Ureter (tissue), 1 donor: ENCODE data around the gene TAS2R1. TPM values are rescaled to one million over a fixed set of nuclear protein-coding genes. Genes with fewer than 3 reads are reported as not detected.
A peak's percentile ranks its signal among the peaks of the same experiment; 100 is the strongest.

Source experiments
- DNase-seq: peaks from one replicate; pipeline ENCODE4 v3.0.0-alpha.2; 2020; ENCODE audit warnings: low spot score
- total RNA-seq: library from RNA; stranded (reverse); gene quantifications from one replicate; pipeline ENCODE4 v1.2.4, GENCODE V29; 2023
- donor health status: DM: yes; HTN: yes; CAD: no.

The TAS2R1 gene, protein sequence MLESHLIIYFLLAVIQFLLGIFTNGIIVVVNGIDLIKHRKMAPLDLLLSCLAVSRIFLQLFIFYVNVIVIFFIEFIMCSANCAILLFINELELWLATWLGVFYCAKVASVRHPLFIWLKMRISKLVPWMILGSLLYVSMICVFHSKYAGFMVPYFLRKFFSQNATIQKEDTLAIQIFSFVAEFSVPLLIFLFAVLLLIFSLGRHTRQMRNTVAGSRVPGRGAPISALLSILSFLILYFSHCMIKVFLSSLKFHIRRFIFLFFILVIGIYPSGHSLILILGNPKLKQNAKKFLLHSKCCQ
- total RNA-seq, result not detected

- DNase-seq, result no peak
These were observed at the start of gene TAS2R1 for GRCh38 chr5:9630251-9630650. TAS2R1 (minus strand) TSS chr5:9630351; CDS start chr5:9630032, 319 bp downstream.

- DNase-seq, result no peak
These were observed 40.2 kb upstream of the TAS2R1 start for GRCh38 chr5:9670371-9670770.

DNA sequence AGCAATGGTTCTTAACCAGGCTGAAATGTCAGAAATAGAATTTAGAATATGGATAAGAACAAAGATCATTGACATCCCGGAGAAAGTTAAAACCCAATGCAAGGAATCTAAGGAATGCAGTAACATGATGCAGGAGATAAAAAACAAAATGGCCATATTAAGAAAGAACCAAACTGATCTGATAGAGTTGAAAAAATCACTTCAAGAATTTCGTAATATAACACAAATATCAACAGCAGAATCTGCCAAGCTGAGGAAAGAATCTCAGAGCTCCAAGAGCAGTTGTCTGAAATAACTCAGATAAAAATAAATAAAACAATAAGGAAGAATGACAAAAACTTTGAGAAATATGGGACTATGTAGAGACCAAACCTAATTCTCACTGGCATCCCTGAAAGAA lies 37.8 kb upstream of the TAS2R1 start:
- no peak for DNase-seq

DNA sequence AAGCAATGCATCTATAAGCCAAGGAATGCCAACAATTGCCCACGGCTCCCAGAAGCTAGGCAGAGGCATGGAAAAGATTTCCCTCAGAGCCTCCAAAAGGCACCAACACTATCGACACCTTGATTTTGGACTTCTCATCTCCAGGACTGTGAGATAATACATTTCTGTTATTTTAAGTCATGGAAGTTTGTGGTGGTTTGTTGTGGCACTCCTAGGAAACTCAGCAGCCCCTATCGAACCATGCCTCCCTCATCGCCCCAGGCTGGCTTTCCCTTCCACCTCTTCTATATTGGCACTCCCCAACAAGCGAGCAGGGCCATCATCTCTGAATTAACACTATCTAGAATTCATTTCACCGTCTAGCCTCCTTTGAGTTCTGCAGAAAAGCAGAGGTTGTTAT lies 33.7 kb upstream of the TAS2R1 start:
- DNase-seq, result no peak

GRCh38 chr5:9661316-9662015 lies 31.3 kb upstream of the TAS2R1 start:
- DNase-seq, result no peak

GRCh38 chr5:9658706-9659105 lies 28.6 kb upstream of the TAS2R1 start:
- DNase-seq, result no peak

- no peak for DNase-seq
These were observed 27.7 kb upstream of the TAS2R1 start for GRCh38 chr5:9657819-9658218.

GRCh38 chr5:9655641-9656040 lies 25.5 kb upstream of the TAS2R1 start:
- DNase-seq, result no peak

DNA sequence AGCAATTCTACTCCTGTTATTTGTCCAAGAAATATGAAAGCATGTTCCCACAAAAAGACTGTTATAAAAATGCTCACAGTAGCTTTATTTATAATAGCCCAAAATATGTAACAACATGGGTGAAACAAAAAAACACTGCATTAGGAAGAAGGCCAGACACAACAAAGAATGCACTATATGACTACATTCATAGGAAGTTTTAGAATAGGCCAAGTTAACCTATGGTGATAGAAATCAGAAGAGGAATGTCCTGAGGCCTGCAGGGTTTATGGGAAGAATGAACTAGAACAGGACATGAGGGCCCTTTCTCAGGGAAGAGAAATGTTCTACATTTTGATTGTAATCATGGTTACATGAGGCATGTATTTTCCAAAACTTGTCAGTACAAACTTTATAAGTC lies 24.7 kb upstream of the TAS2R1 start:
- DNase-seq, result no peak

DNA sequence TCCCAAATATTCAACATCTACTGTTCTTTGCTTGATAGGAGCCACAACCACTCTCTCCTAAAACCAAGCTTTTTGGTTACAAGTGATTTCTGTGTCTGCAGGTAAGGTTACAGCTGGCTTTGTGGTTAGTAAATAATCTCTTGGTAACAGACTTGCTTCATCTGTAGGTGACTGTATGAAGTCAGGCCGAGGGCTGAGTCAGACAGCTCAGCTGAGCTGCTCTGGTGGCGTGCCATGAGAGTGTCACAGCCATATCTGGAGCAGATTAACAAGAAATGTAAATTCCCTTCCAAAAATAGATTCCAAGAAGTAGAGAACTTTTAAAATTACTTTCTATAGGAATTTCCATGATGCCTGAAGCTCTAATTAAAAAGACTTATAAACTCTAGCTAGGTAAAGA lies 23.7 kb upstream of the TAS2R1 start:
- DNase-seq, result peak; percentile 54

DNA sequence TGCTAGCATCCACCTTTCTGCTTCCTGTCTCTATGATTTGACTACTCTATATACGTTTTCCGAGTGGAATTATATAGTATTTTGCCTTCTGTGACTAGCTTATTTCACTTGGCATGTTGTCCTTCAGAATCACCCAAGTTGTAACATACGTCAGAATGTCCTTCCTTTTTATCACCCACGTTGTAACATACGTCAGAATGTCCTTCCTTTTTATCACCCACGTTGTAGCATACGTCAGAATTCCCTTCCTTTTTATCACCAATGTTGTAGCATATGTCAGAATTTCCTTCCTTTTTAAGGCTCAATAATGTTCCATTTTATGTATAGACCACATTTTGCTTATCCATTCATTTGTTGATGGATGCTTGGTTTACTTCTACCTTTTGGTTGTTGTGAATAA lies 22.9 kb upstream of the TAS2R1 start:
- DNase-seq, result no peak

GRCh38 chr5:9652295-9652694 lies 22.1 kb upstream of the TAS2R1 start:
- no peak for DNase-seq

DNA sequence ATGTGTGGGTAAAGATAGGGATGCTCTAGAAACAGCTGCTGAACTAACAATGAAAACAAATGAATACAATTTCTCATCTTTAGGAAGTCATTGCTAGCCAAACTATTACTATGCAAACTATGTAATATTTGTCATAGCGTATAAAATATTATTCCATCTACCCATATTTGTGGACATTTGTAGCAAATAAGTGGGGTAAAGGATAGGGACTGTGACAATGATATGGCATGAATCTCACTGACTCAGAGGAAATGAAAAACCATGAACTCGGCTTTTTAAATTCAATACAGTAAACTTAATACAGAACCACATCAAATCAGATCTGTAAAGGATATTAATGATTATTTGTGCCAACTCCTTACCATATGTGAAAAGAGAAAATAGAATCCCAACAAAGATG lies 16.7 kb upstream of the TAS2R1 start:
- no peak for DNase-seq

- DNase-seq, result no peak
These were observed 14.5 kb upstream of the TAS2R1 start for GRCh38 chr5:9644630-9645029.

- no peak for DNase-seq
These were observed 12.5 kb upstream of the TAS2R1 start for GRCh38 chr5:9642621-9643020.

DNA sequence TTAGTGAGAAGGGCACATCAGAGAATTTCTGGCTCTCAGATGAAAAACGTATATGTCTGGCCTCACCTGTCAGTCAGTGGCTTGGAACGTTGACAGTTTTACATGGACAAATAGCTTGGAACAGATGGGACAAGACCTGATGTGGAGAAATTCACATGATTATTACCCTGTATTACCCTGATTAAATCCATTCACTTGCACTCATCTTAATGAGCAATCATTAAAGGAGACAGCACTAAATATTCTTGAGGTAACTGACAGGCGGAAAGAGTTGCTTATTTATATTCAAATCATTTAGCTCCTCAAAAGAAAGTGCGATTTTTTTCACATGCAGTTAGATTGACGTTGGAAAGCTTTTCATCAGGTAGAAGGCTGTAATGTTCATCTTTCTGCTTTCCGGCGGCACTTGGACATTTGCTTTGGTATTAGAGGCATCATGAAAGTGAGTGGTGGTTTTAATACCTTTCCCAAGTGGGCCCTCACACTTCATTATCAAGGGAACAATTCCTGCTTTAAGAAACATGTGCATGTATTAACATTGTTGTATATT lies 11.7 kb upstream of the TAS2R1 start:
- DNase-seq, result no peak

DNA sequence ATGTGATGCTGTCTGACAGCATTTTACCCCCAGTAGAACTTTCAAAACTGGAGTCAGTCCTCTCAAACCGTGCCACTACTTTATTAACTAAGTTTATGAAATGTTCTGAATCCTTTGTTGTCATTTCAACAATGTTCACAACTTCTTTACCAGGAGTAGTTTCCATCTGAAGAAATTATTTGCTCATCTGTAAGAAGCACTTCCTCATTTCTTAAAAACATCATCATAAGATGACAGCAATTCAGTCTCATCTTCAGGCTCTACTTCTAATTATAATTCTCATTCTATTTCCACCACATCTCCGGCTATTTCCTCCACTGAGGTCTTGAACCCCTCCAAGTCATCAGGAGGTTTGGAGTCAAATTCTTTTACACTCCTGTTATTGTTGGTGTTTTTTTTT lies 2.3 kb upstream of the TAS2R1 start:
- no peak for DNase-seq

- DNase-seq, result no peak
These were observed 2.6 kb downstream of the TAS2R1 start for GRCh38 chr5:9627541-9627940.

DNA sequence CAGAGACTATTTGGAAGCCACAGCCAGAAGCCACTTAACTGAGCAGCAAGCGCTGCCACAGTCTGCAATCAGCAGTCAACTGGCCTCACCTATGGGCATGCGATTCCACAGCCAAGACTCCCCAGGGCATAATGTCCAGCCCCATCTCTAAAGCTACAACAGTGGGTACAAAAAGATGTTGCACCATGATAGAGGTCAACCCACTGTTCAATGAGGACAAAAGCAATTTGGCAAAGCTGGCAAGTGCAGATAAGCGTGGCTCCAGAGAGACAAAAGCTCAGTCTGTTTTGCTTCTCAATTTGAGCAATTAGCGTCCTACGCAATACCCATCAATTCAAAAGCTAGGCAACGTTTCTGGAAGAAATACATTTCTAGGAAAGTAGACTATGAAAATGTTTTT lies 3.2 kb downstream of the TAS2R1 start:
- DNase-seq, result no peak

DNA sequence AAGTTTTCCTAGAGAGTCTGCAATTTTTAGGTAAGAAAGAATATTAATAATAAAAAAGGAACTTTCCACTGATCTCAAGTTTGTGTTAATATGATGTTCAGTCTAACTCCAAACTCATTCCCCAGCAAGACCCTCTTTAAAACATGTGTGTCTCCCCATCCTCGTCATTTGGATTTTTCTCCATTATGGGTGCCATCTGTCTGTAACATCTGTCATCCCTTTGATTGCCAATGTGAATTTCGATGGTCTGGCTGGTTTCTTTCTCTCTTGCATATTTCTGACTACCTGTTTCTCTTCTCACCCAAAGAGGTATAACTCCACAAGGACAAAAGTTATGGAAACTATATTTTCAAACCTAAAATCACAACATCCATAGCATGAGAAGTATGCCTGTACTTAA lies 4.4 kb downstream of the TAS2R1 start:
- DNase-seq, result no peak

- DNase-seq, result no peak
These were observed 4.9 kb downstream of the TAS2R1 start for GRCh38 chr5:9625286-9625685.

DNA sequence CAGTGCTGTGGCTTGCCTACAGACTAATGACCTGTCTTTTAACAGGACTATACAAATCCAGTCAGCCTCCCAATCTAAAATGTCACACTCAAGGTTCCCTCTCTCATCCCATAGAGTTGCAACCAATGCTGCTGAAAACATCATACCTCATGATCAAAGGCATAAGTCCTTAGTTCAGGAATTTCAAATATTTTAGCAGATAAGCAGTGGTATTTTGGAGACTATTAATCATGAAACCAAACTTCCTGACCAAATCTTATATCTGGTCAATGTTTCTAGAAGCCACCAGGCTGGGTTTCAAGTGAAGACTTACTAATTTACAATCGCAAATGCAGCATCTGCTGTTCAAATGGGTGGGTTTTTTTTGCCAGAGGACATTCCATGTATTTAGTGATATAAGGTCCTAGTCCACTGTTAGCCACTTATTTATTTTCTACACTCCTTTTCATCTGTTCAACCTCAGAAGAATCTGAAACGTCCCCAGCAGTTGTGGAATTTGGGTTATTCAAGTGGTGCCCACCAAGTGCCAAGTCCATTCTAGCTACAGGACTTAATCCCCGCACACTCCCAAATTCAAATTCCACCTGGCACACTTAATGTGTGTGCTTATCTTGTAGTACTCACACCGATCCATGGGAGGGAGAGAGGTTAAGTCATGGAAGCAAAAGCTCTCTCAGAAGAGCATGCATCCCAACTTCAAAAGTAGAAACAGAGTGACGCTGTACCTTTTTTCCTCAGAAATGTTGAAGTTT lies 5.8 kb downstream of the TAS2R1 start:
- DNase-seq, result no peak

DNA sequence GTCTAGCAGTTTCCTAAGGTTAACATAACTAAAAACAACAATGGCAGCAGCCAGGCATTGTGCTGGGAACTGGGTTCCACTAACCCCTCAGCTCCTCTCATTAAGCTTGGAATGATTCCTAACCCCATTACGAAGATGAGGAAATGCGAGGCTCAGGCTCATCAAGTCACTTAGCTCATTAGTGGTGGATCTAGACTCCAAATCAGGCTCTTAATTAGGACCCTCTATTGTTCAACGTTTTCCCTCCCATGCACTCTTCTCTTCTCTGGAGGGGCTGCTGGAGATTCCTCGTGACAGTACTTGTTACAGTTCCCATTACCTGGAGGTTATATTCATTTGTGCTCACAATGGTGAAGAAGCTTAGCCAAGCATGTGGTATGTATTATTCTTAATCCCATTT lies 6.5 kb downstream of the TAS2R1 start:
- no peak for DNase-seq
